GM18502 (cell line): ENCODE data around the gene CAMK1D.
A peak's percentile ranks its signal among the peaks of the same experiment; 100 is the strongest.
"Not testable (repeated sequence)": the region's sequence is repeated elsewhere in the genome, so short reads cannot be mapped to it uniquely, and the experiment has no call there.

Experiments used
- ATAC-seq: cut with Tn5 transposase; IDR thresholded peaks from one replicate; pipeline ENCODE4 v1.9.1; 2021; ENCODE audit warnings: mild to moderate bottlenecking; ENCODE audit not compliant: unreplicated experiment, poor library complexity

The CAMK1D gene

DNA sequence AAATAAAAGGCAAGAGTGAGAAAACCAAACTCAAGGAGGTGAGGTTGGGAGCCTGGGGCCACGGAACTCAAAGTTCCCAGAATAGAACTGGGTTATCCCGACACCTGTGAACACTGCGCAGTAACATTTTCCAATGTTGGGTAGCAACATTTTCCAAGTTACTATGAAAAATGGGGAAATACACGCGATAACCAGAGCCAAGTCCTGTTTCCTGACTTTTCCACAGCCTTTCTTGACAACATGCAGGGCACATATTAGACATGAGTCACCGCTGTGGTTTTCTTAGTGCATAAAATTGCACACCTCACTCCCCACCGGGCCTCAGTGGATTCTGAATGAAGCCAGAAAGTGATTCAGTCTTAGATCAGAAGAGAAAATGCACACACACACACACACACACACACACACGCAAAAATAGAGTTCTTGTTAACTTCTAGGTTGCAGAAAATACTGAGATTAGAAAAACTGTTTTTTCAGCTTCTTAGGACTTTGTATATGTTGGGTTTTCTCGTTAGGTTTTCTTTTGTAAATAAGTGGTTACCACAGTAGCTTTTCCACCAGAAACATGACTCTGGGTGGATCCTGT, 70.0 kb downstream of the CAMK1D start:
- ATAC-seq, result no peak

DNA sequence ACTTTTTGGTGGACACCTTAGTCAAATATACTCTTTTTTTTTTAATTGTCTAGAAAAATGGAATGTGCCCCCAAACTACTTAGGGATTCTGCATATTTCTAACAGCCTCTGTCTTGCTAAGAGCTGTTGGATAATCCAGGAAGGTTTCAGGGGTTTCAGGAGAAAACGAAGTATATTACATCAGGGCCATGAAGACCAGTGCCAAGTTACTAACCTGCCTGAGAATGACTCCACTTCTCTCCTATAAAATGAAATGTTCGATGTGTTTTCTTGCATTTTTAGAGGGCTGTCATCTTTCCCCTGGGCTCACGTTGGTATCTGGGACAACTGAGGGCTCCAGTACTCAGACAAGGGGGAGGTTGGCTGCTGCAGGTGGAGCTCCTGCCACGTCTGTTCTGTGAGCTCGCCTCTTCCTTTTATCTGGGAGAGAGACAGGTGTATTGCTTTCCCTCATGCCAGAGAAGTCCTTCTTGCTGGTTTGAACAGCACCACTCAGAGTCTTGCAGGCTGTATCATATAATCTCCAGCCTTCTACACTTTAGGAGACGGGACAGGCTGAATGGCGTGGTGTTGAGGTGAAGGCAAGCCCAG, 71.3 kb downstream of the CAMK1D start:
- ATAC-seq, result no peak

DNA sequence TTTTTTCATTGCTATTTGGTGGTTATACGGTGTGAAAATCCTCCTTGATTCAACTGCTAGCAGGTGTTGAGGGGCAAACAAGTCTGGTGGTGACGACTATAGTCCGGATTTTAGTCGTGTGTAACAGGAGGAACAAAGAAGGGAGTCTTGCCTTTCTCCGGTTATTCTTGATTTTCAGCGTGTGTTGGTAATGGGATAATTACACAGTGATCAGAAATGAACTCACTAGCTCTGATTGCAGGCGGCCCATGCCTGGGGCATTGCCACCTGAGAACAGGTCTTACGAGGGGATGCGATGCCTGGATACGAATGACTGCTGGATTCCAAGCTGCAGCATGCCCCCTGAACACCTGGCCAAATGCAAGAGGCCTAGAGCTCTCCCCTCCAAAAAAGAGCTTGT, 72.8 kb downstream of the CAMK1D start:
- no peak for ATAC-seq

DNA sequence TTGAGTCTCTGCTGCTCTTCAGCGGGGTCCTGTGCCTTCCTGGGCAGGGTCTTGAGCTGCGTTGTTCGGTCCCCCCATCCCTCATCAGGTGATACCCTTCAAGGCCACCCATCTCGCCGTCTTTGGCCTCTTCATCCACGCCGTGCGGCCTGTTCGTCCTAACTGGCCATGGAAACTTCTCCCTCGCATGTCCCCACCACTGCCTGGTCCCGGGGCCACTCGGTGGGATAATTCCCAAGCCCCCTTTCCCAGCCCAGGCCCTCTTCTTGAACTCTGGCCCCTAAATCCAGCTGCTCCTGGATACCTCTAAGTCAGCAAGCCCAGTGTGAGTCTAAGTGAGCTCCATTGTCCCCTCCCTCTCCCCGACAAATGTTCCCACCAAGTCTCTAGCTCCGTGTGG, 74.5 kb downstream of the CAMK1D start:
- ATAC-seq, result no peak

DNA sequence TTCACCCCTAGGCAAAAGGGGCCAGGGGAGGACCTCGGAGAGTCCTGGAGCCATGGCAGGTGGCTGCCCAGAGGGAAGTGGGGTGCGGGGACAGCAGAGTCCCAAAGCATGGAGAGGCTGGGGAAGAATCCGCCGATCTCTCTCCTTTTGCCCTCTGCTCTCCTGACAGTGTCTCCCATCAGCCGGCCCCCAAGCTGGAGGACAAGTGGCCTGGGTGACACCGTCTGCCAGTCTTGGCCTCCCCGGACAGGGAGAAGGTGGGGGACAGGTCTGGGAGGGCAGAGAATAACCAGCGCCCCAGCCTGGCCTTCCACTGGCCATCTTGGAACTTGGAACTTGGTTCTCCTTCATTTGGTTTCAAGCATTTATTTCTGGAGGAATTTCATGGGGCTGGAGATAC, 77.9 kb downstream of the CAMK1D start:
- no peak for ATAC-seq

DNA sequence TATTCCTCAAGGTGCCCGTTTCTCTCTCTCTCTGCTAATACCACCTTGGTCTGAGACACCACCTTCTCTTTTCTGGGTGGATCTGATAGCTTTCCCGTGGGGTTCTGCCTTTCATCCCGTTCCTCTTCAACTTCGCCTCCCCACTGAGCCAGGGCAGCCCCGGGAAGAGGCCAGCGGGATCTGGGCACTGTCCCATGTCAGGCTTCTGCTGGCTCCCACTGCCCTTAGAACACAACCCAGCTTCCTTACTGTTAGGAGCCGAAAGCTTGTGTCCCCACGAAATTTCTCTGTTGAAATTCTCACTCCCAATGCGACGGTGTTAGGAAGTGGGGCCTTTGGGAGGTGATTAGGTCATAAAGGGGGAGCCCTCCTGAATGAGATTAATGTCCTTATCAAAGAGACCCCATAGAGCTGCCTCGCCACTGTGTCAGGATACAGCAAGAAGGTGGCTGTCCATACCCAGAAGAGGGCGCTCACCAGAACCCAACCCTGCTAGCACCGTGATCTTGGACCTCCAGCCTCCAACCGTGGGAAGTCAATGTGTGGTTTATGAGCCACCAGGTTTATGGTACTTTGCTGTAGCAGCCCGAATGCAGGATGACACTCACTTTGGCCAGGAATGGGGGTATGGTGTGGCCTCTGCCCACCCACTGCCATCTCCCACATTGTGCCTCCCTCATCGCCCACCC, 79.2 kb downstream of the CAMK1D start:
- no peak for ATAC-seq

DNA sequence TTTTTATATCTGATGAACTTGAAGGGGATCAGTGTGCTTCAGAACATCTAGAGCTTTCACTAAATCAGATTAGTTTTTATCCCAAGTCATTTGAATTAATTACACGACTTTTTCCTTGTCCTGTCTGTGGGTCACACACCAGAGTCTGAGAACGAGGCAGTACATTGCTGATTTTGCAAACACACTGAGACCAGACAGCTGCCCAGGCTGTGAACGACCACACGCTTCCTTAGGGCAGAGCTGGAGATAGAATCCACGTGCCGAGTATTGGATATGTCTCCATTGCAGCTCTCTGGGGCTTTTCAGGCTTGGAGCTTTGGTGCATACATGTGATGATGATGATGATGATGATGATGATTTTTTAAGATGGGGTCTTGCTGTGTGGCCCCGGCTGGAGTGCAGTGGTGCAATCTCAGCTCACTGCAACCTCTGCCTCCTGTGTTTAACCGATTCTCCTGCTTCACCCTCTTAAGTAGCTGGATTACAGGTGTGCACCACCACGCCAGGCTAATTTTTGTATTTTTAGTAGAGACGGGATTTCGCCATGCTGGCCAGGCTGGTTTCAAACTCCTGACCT, 81.1 kb downstream of the CAMK1D start:
- no peak for ATAC-seq

DNA sequence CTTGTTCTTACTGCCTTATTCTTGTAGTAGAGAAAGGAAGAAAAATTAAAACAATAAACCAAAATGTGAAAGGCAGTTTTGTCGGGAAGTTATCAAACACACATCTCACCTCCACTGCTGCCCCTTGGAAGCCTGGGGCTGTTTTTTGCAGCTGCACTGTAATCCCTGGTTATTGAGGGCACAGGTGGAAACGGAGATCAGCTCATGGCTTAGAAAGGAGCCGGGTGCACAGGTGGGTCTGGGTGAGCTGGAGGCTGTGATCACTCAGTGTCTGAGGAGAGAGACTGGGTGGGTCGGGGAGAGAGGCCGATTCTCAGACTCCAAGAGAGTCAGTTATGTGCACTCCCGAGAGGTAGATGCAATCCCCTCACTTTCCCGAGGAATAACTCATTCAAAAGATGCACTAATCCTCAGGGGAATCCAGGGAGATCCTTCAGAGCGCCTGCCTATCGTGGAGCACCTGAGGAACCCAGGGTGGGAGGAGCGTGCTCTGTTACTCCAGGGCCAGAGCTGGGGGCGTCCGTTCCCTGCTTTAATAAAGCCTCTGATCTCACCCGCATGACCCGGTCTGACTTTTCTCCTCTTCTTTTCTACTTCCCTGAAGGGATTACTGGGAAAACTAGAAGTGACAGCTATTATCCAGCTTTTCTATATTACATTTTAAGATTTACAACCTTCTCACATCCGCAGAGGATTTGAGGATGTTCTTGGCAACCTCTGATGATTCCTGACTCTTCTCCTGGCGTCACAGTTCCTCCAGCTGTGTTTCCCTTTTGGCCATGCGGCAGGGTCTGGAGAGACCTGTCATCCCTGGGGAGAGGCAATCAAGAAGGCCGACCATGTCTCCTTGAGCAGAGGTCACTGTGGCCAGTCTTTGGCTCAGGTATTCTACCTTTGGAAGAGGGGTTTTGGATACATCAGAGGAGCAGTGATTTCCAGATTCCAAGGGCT, 82.1 kb downstream of the CAMK1D start:
- no peak for ATAC-seq

DNA sequence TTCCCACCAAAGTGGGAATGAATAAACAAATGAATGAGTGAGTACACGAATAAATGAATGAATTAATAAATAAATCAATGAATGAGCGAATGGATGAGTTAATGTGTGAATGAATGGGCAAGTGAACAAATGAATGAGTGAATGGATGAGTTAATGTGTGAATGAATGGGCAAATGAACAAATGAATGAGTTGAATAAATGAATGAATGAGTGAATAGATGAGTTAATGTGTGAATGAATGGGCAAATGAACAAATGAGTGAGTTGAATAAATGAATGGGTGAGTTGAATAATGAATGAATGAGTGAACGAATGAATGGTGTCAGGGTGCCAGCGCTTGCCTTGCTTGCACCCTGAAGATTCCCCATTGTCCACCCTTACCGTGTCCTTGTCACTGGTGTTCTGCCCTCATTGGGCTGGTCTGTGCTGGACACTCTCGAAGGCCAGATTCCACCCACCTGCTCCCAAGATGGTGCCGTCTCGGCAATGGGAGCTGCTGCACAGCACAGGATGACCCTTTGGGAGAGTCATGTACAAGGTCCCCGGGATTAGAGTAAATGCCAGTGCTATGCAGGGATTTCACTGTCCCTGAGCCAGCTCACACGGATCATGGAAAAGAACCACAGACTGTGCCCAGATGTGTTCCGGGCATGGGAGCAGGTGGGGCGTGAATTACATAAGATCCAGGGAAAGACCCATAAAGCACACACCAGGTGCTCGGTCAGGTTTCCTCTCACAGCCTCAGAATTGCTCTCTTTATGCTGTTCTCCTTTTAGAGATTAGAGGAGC, 83.2 kb downstream of the CAMK1D start:
- no peak for ATAC-seq

DNA sequence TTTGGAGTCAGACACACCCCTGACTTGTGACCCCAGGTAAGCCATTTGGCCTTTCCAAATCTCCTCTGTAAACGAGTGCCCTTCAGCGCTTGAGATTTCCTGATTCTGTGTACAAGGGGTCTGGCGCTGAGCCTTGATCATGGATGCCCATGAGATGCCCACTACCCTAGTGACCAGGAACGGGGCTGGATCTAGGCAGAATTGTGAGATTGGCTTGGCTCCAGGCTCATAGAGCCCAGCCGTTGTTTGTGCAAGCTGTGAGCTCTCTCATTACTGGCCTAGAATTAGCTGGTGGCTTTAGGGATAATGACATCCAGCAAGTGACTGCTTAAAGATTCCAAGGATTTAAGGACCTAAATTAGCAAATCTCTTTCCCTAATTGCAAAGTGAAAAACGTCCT, 84.9 kb downstream of the CAMK1D start:
- no peak for ATAC-seq

DNA sequence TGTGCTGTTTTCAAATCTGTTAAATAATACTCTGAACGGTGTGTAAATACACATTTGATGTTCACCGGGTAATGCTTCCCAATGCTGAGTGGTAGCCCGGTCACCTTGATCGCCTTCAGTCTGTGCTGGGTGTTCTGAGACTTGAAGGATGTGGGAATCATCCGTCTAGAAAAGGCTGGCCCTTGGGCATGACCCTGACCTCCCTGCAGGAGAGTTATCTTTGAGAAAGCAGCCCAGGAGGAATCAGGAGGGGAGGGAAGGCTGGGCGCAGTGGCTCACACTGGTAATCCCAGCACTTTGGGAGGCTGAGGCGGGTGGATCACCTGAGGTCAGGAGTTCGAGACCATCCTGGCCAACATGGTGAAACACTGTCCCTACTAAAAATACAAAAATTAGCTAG, 85.3 kb downstream of the CAMK1D start:
- ATAC-seq, result not testable (repeated sequence)

DNA sequence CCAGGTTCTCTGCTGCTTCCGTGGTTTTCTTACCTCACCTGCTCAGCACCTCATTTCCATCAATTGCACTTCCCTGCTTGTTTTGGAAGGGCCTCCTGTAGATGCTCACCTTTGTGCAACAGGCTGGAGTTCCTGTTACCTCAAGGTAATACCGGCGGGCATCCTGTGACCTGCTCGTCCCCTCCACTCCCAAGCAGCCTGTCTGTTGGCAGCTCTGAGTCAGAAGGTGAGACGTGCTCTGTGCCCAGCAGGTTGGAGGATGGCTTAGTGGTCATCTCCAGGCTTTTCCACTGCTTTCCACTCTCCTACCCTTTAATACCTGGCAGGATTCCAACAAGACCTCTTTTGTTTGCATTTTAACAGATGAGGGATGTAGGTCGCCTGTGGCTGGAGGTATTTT, 86.0 kb downstream of the CAMK1D start:
- ATAC-seq, result no peak

DNA sequence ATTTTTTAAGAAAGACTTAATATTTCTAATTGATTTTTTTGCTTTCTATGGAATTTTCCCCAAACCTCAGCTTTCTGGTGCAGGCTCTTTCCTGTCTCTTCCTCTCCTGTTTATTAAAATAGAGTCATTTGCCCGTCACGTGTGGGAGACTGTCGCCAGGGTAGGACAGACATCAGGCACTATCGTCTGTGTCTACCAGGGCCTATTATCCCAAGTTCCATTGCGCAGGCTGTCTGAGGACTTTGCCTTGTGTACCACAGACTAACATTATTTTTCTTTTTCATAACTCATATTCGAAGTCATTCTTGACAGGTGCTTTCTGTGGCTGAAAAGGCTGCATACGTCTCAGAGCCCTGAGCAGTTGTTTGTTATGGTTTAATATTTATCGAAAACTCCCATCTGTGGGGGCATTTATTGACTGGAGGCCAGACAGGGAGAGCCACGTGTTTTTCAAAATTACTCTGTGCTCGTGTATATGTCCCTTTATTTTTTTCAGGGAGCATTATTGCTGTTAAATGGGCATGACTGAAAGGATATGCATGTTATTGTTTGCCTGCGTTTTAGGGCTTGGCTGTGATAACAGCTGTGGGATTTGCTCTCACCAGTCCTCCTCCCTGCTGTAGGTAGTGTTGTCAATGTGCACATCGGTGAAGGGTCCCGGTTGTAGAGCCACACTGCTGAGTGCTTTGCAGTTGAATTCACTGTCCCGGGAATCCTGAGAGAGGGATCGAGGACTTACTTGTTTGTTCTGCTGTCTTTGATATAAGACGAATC, 89.8 kb downstream of the CAMK1D start:
- no peak for ATAC-seq

DNA sequence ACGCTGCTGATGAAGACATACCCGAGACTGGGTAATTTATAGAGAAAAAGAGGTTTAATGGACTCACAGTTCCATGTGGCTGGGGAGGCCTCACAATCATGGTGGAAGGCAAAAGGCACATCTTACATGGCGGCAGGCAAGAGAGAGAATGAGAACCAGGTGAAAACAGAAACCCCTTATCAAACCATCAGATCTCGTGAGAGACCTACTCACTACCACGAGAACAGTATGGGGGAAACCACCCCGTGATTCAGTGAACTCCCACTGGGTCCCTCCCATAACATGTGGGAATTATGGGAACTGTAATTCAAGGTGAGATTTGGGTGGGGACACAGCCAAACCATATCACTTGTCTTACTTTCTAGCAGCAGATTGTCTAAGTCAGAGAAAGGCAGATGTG, 90.4 kb downstream of the CAMK1D start:
- ATAC-seq, result not testable (repeated sequence)

DNA sequence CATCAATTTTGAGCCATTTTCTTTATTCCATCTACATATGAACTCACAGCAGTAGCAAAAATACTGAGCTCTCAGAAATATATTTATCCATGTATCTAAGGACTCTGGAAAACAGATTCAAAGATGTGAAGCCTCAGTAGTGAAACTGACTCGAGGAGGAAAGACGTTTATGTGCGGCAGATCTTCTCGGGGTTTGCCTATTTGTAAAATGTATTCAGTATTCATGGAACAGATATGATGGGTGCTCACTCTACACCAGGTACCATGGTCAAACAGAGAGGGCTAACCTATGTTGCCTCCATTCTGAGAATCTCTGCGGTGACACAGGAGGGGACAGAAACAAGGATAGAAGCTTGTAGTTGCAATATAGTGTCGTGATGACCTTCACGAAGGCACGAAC, 93.7 kb downstream of the CAMK1D start:
- no peak for ATAC-seq

DNA sequence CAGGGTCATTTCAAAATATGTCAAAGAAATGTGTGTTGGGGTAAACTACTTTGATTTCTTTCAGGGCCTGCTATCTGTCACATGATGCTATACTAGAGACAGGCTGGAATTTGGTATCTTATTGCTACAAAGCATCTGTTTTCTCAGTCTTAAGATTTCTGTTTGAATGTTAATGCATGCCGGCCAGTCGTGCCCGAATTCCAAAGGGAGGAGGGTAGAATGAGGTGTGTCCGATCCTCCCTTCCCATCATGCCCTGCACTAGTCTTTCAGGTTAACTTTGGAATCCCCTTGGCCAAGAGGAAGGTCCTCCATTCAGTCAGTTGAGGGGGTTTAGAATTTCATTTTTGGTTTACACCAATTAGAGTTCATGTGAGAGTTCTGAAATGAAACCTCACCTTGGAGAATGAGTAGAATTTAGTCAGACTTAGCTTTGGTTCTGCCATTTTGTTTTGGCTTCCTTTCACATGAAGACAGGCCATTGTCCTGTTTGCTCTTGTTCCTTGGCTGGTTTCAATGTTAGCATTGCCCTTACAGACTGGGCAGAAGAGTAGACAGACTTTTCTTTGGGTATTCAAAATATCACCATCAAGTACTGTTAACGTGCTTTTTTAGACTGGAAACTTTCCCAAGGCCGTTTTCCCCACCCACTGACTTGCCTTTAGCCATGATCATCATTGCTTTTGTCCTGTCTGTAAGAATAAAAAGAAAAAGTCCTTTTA, 95.8 kb downstream of the CAMK1D start:
- ATAC-seq, result no peak

DNA sequence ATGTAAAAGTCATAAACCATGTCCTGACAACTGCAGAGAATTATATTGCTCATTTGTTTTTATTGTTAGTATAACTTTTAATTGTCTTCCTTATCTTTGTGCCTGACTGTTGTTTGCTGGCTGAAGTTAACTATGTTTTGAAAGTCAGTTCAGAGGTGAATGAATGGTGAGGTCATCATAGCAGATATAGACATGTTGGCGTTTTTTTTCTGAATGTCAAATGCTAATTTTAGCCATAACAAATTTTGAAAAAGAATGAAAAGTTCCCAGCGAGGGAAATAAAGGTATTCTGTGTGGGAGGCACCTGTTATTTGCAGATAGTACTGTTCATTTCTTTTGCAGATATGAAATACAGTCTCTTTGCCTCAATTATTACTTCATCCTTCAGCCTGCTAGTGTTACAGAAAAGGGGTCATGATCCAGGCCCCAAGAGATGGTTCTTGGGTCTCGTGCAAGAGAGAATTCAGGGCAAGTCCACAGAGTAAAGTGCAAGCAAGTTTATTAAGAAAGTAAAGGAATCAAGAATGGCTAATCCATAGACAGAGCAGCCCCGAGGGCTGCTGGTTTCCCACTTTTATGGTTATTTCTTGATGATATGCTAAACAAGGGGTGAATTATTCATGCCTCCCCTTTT, 96.5 kb downstream of the CAMK1D start:
- ATAC-seq, result no peak

DNA sequence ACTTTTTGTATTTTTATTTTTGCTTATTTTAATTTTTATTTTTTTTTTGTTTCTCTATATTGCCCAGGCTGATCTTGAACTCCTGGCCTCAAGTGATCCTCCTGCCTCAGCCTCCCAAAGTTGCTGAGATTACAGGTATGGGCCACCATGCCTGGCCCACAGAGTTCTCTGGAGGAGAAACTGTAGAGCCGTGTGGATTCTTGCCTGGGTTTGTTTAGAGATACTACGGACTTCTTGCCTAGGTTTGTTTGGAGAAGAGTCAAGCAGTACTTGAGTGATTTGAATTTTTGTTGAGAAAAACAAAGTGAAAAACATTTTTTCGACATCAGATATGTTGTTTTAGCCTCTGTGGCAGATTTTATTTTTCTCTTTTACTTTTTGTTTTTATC, 99.0 kb downstream of the CAMK1D start:
- ATAC-seq, result peak; percentile 6
